Uterus (tissue), 4 donors: ENCODE results near the gene OR10D3. TPM values are rescaled to one million over a fixed set of nuclear protein-coding genes. Genes with fewer than 3 reads are reported as not detected.

Source experiments
- DNase-seq, 2 donors: peaks; one replicate each; pipeline ENCODE4 v3.0.0-alpha.2; 2019 to 2020
- H3K27ac ChIP-seq, 2 donors: fragments of 200-600 bp; sonication (generic); 1 replicate in 1 of 2; 2 replicates in 1 of 2; pipeline ENCODE4 v1.5.1; 2016 to 2018
- H3K27me3 ChIP-seq, 2 donors: fragments of 200-600 bp; sonication (generic); one replicate each; pipeline ENCODE4 v1.5.1; 2018 to 2019; ENCODE audit warnings: control low read depth in 1 of 2
- H3K36me3 ChIP-seq, 2 donors: fragments of 200-600 bp; sonication (generic); one replicate each; pipeline ENCODE4 v1.5.1; 2019; ENCODE audit warnings: control low read depth in 1 of 2
- H3K4me1 ChIP-seq, 2 donors: fragments of 200-600 bp; sonication (generic); one replicate each; pipeline ENCODE4 v1.5.1; 2018 to 2019; ENCODE audit warnings: control low read depth in 1 of 2
- H3K4me3 ChIP-seq, 2 donors: fragments of 200-600 bp; sonication (generic); 1 replicate in 1 of 2; 2 replicates in 1 of 2; pipeline ENCODE4 v1.5.1; 2018 to 2019; ENCODE audit warnings: mild to moderate bottlenecking in 1 of 2
- H3K9me3 ChIP-seq, 2 donors: fragments of 200-600 bp; sonication (generic); one replicate each; pipeline ENCODE4 v1.5.1; 2019; ENCODE audit warnings: control low read depth in 1 of 2
- CTCF ChIP-seq, 4 experiments: fragments of 200-600 bp in 2 of 4; fragments of 450-650 bp in 2 of 4; sonication (generic) in 2 of 4; IDR thresholded peaks; one replicate each; pipeline ENCODE4 v1.5.1; 2016 to 2019; ENCODE audit warnings: antibody characterized with exemption in 4 of 4, mild to moderate bottlenecking in 2 of 4, moderate library complexity in 1 of 4
- POLR2A ChIP-seq, 2 donors: fragments of 450-650 bp; IDR thresholded peaks; one replicate each; pipeline ENCODE4 v1.6.1; 2016; ENCODE audit warnings: antibody characterized with exemption in 2 of 2, mild to moderate bottlenecking in 1 of 2, moderate library complexity in 1 of 2
- intact Hi-C: fragments of 100-400 bp; cut with DNase I; formaldehyde crosslinking; loops from one replicate; pipeline ENCODE4 v1.15.1; 2023; ENCODE audit warnings: low total_unique reads
- total RNA-seq, 4 donors: library from RNA; depleted of rRNA in 3 of 4; stranded (reverse); fragments of >200 nt in 3 of 4; gene quantifications; one replicate each; pipeline versions ENCODE4 v1.1.0 to v1.2.4, GENCODE V29; 2014 to 2023
- donor health status: DM: yes; HTN: yes; CAD: no.

OR10D3 gene
- total RNA-seq, 4 donors from 2014 or later: not detected

GRCh38 chr11:124170801-124171586, 12.2 kb upstream of the OR10D3 start:
- no peaks in the 10 kb centered on the region for H3K27me3 ChIP-seq
- intact Hi-C loops: no loop called here
- TF ChIP-seq POLR2A (IDR thresholded peaks at IDR 0.05): no peak
- TF ChIP-seq CTCF (IDR thresholded peaks at IDR 0.05): no peak
- H3K4me1 ChIP-seq: no peaks in the 10 kb centered on the region
- no peaks in the 10 kb centered on the region for H3K36me3 ChIP-seq
- H3K27ac ChIP-seq: no peak overlapping the region
- no peaks in the 10 kb centered on the region for H3K9me3 ChIP-seq
- no peak for DNase-seq
- no peak overlapping the region for H3K4me3 ChIP-seq

- DNase-seq: no peak
- H3K4me3 ChIP-seq: no peak overlapping the region
- TF ChIP-seq CTCF (IDR thresholded peaks at IDR 0.05) (no peak), POLR2A (IDR thresholded peaks at IDR 0.05) (no peak)
- H3K9me3 ChIP-seq: no peaks in the 10 kb centered on the region
- no peaks in the 10 kb centered on the region for H3K4me1 ChIP-seq
- H3K27ac ChIP-seq: no peak overlapping the region
- no peaks in the 10 kb centered on the region for H3K36me3 ChIP-seq
- H3K27me3 ChIP-seq: no peaks in the 10 kb centered on the region
- intact Hi-C loops: no loop called here
These were observed 11.0 kb upstream of the OR10D3 start for GRCh38 chr11:124172101-124172500.

GRCh38 chr11:124172599-124172998, 10.5 kb upstream of the OR10D3 start:
- H3K27me3 ChIP-seq: no peaks in the 10 kb centered on the region
- H3K4me1 ChIP-seq: no peaks in the 10 kb centered on the region
- no peaks in the 10 kb centered on the region for H3K36me3 ChIP-seq
- H3K4me3 ChIP-seq: no peak overlapping the region
- H3K9me3 ChIP-seq: no peaks in the 10 kb centered on the region
- no peak overlapping the region for H3K27ac ChIP-seq
- no peak for DNase-seq
- intact Hi-C loops: no loop called here
- TF ChIP-seq POLR2A (IDR thresholded peaks at IDR 0.05) (no peak), CTCF (IDR thresholded peaks at IDR 0.05) (no peak)

- TF ChIP-seq POLR2A (IDR thresholded peaks at IDR 0.05) (no peak), CTCF (IDR thresholded peaks at IDR 0.05) (no peak)
- no peak for DNase-seq
- intact Hi-C loops: no loop called here
- Histone ChIP-seq H3K9me3 (no peaks in the 10 kb centered on the region), H3K36me3 (no peaks in the 10 kb centered on the region), H3K27ac (no peak overlapping the region), H3K4me3 (no peak overlapping the region), H3K27me3 (no peaks in the 10 kb centered on the region), H3K4me1 (no peaks in the 10 kb centered on the region)
These were observed 9.1 kb upstream of the OR10D3 start for GRCh38 chr11:124174001-124174583.

GRCh38 chr11:124176925-124177715, 6.0 kb upstream of the OR10D3 start:
- DNase-seq: no peak
- intact Hi-C loops: no loop called here
- no peak overlapping the region for H3K4me3 ChIP-seq
- no peak overlapping the region for H3K27ac ChIP-seq
- TF ChIP-seq POLR2A (IDR thresholded peaks at IDR 0.05): no peak
- no peak for TF ChIP-seq CTCF (IDR thresholded peaks at IDR 0.05)
- no peaks in the 10 kb centered on the region for H3K9me3 ChIP-seq
- H3K27me3 ChIP-seq: no peaks in the 10 kb centered on the region
- H3K36me3 ChIP-seq: no peaks in the 10 kb centered on the region
- H3K4me1 ChIP-seq: no peaks in the 10 kb centered on the region
